ENCODE measurements around the gene CALML6.
"Not testable (repeated sequence)": the region's sequence is repeated elsewhere in the genome, so short reads cannot be mapped to it uniquely, and the experiment has no call there.

CALML6 gene

GRCh38 chr1:1926886-1927660 is 12.0 kb downstream of the CALML6 start:
- no peak for DNase-seq

- DNase-seq, result no peak
These were observed 12.7 kb downstream of the CALML6 start for GRCh38 chr1:1927751-1928150.

GRCh38 chr1:1928231-1929101 is 13.4 kb downstream of the CALML6 start:
- DNase-seq, result no peak

DNA sequence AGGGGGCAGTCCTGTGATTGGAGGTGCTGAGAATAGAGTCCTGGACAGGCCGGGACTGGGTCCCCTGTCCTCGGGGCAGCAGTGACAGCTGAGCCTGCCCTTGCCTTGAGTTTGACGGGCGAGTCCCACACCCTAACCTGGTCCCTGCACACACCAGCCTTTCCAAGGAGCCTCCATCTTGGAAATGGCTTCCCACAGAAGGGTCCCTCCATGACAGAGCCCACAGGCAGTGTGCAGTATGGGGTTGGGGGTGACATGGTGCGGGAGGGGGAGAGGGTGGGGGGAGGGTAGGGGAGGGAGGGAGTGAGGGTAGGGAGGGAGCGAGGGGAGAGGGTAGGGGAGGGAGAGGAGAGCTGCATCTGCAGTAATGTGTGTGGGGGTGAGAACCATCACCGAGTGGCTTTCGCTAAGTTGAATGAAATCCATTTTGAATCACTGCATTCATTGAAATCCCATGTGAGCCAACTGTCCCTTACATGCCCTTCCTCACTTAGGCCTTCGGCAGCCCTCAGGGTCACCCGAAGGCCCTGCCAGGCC is 14.1 kb downstream of the CALML6 start:
- DNase-seq, result no peak

- DNase-seq, result no peak
These were observed 14.8 kb downstream of the CALML6 start for GRCh38 chr1:1929639-1930545.

DNA sequence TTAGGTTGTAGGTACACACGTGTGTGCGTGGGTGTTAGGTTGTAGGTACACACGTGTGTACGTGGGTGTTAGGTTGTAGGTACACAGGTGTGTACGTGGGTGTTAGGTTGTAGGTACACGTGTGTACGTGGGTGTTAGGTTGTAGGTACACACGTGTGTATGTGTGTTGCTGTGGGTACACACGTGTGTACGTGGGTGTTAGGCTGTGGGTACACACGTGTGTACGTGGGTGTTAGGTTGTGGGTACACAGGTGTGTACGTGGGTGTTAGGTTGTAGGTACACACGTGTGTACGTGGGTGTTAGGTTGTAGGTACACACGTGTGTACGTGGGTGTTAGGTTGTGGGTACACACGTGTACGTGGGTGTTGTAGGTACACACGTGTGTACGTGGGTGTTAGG is 19.8 kb downstream of the CALML6 start:
- DNase-seq, result not testable (repeated sequence)

- no peak for DNase-seq
These were observed 22.0 kb downstream of the CALML6 start for GRCh38 chr1:1937061-1937460.

GRCh38 chr1:1937549-1938275 is 22.7 kb downstream of the CALML6 start:
- DNase-seq, result no peak

DNA sequence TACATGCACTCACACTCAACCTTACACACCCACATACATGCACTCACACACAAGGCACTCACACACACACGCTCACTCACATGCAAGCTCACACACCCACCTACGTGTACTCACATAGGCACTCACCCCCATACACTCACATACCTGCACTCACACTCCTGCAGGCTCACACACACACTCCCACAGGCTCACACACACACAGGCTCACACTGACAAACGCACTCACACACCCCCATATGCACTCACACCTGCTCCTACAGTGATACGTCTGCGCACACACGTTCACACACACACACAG is 23.2 kb downstream of the CALML6 start:
- no peak for DNase-seq

GRCh38 chr1:1938613-1939295 is 23.7 kb downstream of the CALML6 start:
- DNase-seq, result no peak

GRCh38 chr1:1939296-1940122 is 24.4 kb downstream of the CALML6 start:
- no peak for DNase-seq

DNA sequence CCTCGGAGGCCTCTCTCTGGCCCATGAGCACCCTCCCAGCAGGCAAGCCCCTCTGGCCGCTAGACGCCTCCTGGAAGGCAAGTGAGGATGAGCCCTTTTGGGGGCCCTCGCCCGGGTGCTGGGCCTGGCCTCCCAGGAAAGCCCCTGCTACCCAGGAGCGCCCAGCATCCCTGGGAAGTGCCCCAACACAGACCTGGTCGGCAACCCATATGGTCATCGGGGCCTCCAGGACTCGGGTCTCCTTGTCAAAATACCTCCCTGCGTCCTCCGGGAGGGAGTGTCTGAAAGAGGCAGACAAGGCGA is 25.0 kb downstream of the CALML6 start:
- DNase-seq, result no peak

- DNase-seq, result no peak
These were observed 26.3 kb downstream of the CALML6 start for GRCh38 chr1:1941211-1941841.

- no peak for DNase-seq
These were observed 27.1 kb downstream of the CALML6 start for GRCh38 chr1:1941868-1942752.

- DNase-seq, result no peak
These were observed 27.9 kb downstream of the CALML6 start for GRCh38 chr1:1942753-1943656.

GRCh38 chr1:1943834-1944570 is 28.9 kb downstream of the CALML6 start:
- peak; percentile 27 to 52 for DNase-seq

- no peak for DNase-seq
These were observed 30.8 kb downstream of the CALML6 start for GRCh38 chr1:1945782-1946393.

All from CD4-positive, alpha-beta T cell treated with Interferon alpha-2 for 1 hour (primary cell).